K562 (cell line): ENCODE data around the gene OPTN. TPM values are rescaled to one million over a fixed set of nuclear protein-coding genes. Genes with fewer than 3 reads are reported as not detected.
A peak's percentile ranks its signal among the peaks of the same experiment; 100 is the strongest.

Experiments used
- ATAC-seq: fragments of 200-7000 bp; cut with Tn5 transposase; 3 replicates; pipeline ENCODE4 v1.9.1; 2020; ENCODE audit warnings: moderate library complexity
- BruUV-seq: library from RNA; stranded (reverse); fragments of 400-500 nt; replicated peaks from 2 replicates; lab custom pipeline; 2021; lab: Mats Ljungman, UMichigan
- CTCF ChIA-PET: fragments of 300-600 bp; formaldehyde crosslinking; extraction: SDS; loops from one replicate; lab custom pipeline; 2021; ENCODE audit warnings: low intra/inter-chr PET ratio; lab: Yijun Ruan, JAX
- POLR2A ChIA-PET: fragments of 300-600, 350-650 bp; sonication (Branson Sonifier 250); formaldehyde crosslinking; extraction: SDS; loops from one replicate; lab custom pipeline; 2021; ENCODE audit warnings: antibody characterized with exemption, inconsistent platforms; lab: Yijun Ruan, JAX
- DNase-seq, 4 experiments: peaks; one replicate each; pipeline versions ENCODE4 v3.0.0 to v3.0.0-alpha.2; 2011 to 2018; ENCODE audit warnings: low spot score in 3 of 4, mixed read lengths in 3 of 4; ENCODE audit errors: extremely low read depth in 1 of 4
- FAIRE-seq: peaks from 2 replicates; lab custom pipeline; 2011; peaks lifted over from hg19 to GRCh38; lab: Jason Lieb, UNC
- H2AFZ ChIP-seq: 2 replicates; pipeline ENCODE4 v1.6.0; 2011; ENCODE audit warnings: low read depth, low read length, control low read depth, inconsistent platforms
- H3K27ac ChIP-seq: fragments of 200-600 bp; 3 replicates; pipeline ENCODE4 v1.8.0; 2011; ENCODE audit warnings: low read depth, mild to moderate bottlenecking, control low read depth, inconsistent platforms, low read length, moderate library complexity, mixed read lengths; ENCODE audit errors: extremely low read depth
- H3K27me3 ChIP-seq, 2 experiments: fragments of 300-600 bp in 1 of 2; 2 replicates in 1 of 2; 3 replicates in 1 of 2; pipeline versions ENCODE4 v1.6.0 to v1.8.0; 2011; ENCODE audit warnings: inconsistent platforms in 2 of 2, low read length in 2 of 2, mild to moderate bottlenecking in 1 of 2, mixed read lengths in 1 of 2, moderate library complexity in 1 of 2; ENCODE audit not compliant: control insufficient read depth in 2 of 2, insufficient read depth in 2 of 2
- H3K36me3 ChIP-seq: fragments of 300-600 bp; 3 replicates; pipeline ENCODE4 v1.8.0; 2011; ENCODE audit warnings: mild to moderate bottlenecking, low read length, inconsistent platforms; ENCODE audit not compliant: control insufficient read depth, insufficient read depth
- H3K4me1 ChIP-seq, 2 experiments: fragments of 200-600 bp in 1 of 2; replicated peaks in 1 of 2; 2 replicates in 1 of 2; 3 replicates in 1 of 2; pipeline versions ENCODE4 v1.5.1 to v1.8.0; 2011; ENCODE audit warnings: inconsistent platforms in 2 of 2, low read length in 2 of 2, mild to moderate bottlenecking in 1 of 2, mixed read lengths in 1 of 2, moderate library complexity in 1 of 2; ENCODE audit not compliant: control insufficient read depth in 2 of 2, insufficient read depth in 2 of 2
- H3K4me2 ChIP-seq: 2 replicates; pipeline ENCODE4 v1.6.1; 2011; ENCODE audit warnings: low read length, control low read depth, inconsistent platforms, mixed read lengths; ENCODE audit not compliant: insufficient read depth
- H3K4me3 ChIP-seq: fragments of 200-600 bp; sonication (generic), shearing (Covaris generic); 2 replicates; pipeline ENCODE4 v1.5.1; 2016; ENCODE audit warnings: control low read depth, inconsistent platforms
- H3K79me2 ChIP-seq: fragments of 200-600 bp; 3 replicates; pipeline ENCODE4 v1.8.0; 2011; ENCODE audit warnings: low read length, inconsistent platforms; ENCODE audit not compliant: control insufficient read depth, insufficient read depth
- H3K9ac ChIP-seq, 2 experiments: 2 replicates each; pipeline versions ENCODE4 v1.6.0 to v1.6.1; 2011; ENCODE audit warnings: low read depth in 2 of 2, low read length in 2 of 2, control low read depth in 1 of 2, inconsistent platforms in 1 of 2, mild to moderate bottlenecking in 1 of 2, mixed read lengths in 1 of 2; ENCODE audit not compliant: insufficient read depth in 1 of 2
- H3K9me1 ChIP-seq: one replicate; pipeline ENCODE4 v1.6.0; 2011; ENCODE audit warnings: inconsistent platforms, mild to moderate bottlenecking, low read length, moderate library complexity; ENCODE audit not compliant: control insufficient read depth, insufficient read depth
- H3K9me3 ChIP-seq: replicated peaks from 2 replicates; pipeline ENCODE4 v1.5.1; 2011; ENCODE audit warnings: low read depth, low read length, inconsistent platforms; ENCODE audit not compliant: control insufficient read depth, insufficient read depth
- H4K20me1 ChIP-seq: replicated peaks from 2 replicates; pipeline ENCODE4 v1.6.1; 2011; ENCODE audit warnings: low read length, inconsistent platforms, mixed read lengths; ENCODE audit not compliant: control insufficient read depth, insufficient read depth
- ESRRA ChIP-seq: fragments of 450-650 bp; IDR thresholded peaks from 2 replicates; pipeline ENCODE4 v1.6.1; 2014; ENCODE audit warnings: low read depth, mild to moderate bottlenecking, moderate library complexity, borderline replicate concordance
- HDAC1 ChIP-seq, 2 experiments: fragments of 450-650 bp; IDR thresholded peaks; 2 replicates each; pipeline ENCODE4 v1.6.1; 2016 to 2017; ENCODE audit warnings: inconsistent platforms in 1 of 2, mild to moderate bottlenecking in 1 of 2, moderate library complexity in 1 of 2
- NFIC ChIP-seq: fragments of 450-650 bp; IDR thresholded peaks from 2 replicates; pipeline ENCODE4 v1.6.1; 2017; ENCODE audit warnings: mild to moderate bottlenecking, inconsistent platforms
- POLR2AphosphoS5 ChIP-seq: IDR thresholded peaks from 2 replicates; pipeline ENCODE4 v1.6.1; 2011; ENCODE audit warnings: mild to moderate bottlenecking, low read depth, low read length, moderate library complexity; ENCODE audit not compliant: control insufficient read depth, insufficient read depth
- RCOR1 ChIP-seq, 2 experiments: IDR thresholded peaks; 2 replicates each; pipeline ENCODE4 v1.6.1; 2012; ENCODE audit warnings: low read depth in 2 of 2, low read length in 2 of 2, borderline replicate concordance in 1 of 2, improper control_type of control experiment in 1 of 2
- RFX1 ChIP-seq: fragments of 450-650 bp; IDR thresholded peaks from 2 replicates; pipeline ENCODE4 v1.6.1; 2016; ENCODE audit warnings: mild to moderate bottlenecking, moderate library complexity
- ZNF766 ChIP-seq: fragments of 200-800 bp; sonication (Bioruptor generic); conservative IDR thresholded peaks from 2 replicates; pipeline ENCODE4 v1.6.1; 2016; ENCODE audit warnings: missing genetic modification characterization, missing compliant biosample characterization
- WGBS: fragments of 100-300 bp; shearing (Covaris generic); methylation state at CpG from one replicate; pipeline ENCODE4 v1.1.6; 2016; ENCODE audit warnings: low coverage, mixed read lengths; ENCODE audit not compliant: insufficient coverage; ENCODE audit errors: missing lambda C conversion rate; 5-methylcytosine and 5-hydroxymethylcytosine counted together
- in situ Hi-C: fragments of 300-500 bp; cut with MboI; formaldehyde crosslinking; loops from 4 replicates; pipeline ENCODE4 v1.15.0; 2018; ENCODE audit warnings: inconsistent platforms, mixed read lengths
- intact Hi-C: fragments of 100-400 bp; cut with micrococcal nuclease; formaldehyde crosslinking; loops from 2 replicates; pipeline ENCODE4 v1.14.2; 2022
- polyA plus RNA-seq, 8 experiments: library from polyadenylated mRNA; depleted of rRNA in 4 of 8; stranded (reverse) in 5 of 8; unstranded in 3 of 8; fragments of >200 nt; fragmentation: Nextera tagmentation in 2 of 8; fragmentation: Illumina TruSeq in 1 of 8; extraction: Ambion mirVana in 2 of 8; extraction: Trizol in 1 of 8; gene quantifications; 2 replicates each; pipeline versions ENCODE4 v1.2.1 to v1.2.3, GENCODE V29; 2011 to 2014; ENCODE audit warnings: inconsistent platforms in 1 of 8, missing spikeins in 1 of 8
- total RNA-seq, 7 experiments: library from RNA; depleted of rRNA in 6 of 7; stranded (reverse); fragments of >200 nt in 6 of 7; fragmentation: Illumina TruSeq in 2 of 7; extraction: Trizol in 2 of 7; gene quantifications; 2 replicates each; pipeline versions ENCODE4 v1.2.1 to v1.2.3, GENCODE V29; 2011 to 2021; ENCODE audit warnings: low replicate concordance in 1 of 7
- TF ChIP-seq, protein P1 (sequence below): fragments of 250-450 bp; sonication (Bioruptor Pico); IDR thresholded peaks from 2 replicates; pipeline ENCODE4 v1.8.0; 2021; ENCODE audit warnings: moderate library complexity, mild to moderate bottlenecking, inconsistent platforms
- TF ChIP-seq, protein P2 (sequence below): fragments of 250-450 bp; sonication (Bioruptor Pico); IDR thresholded peaks from 2 replicates; pipeline ENCODE4 v1.8.0; 2022; ENCODE audit warnings: moderate library complexity, mild to moderate bottlenecking, inconsistent platforms

Gene OPTN
- total and polyA plus RNA-seq, 9 of the 15 experiments (the other 6 are each of a cell fraction or from before 2014, with no cell fraction given): 2.2 to 6.8 (median 5.0) TPM

DNA sequence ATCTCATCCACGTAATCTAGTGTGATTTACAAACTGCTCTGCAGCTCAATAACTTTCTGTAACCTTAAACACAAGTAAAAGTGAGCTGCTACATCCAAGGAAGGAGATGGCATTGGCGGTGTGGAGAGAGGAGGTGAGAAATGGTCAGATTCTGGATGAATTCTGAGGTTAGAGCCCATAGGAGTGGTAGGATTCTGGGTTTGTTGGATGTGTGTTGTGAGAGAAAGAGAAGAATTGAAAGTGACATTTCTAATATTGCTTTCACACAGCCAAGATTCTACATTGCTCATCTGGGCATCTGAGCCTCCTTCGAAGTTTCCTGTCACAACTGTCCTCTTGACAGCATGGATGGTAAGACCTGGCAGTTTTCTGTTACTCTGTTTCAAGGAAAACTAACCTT is 63.9 kb downstream of the OPTN start:
- intact Hi-C loops: loop anchor here (5.0 to 10.0 kb wide), 4 partner anchors 47 to 278 kb away; no protein-coding TSS in a partner anchor
- FAIRE-seq (no peak), ATAC-seq (no peak), DNase-seq (no peak)
- H3K9me1 ChIP-seq: no peaks in the 10 kb centered on the region
- no peak overlapping the region for H3K27ac ChIP-seq
- in situ Hi-C loops: no loop called here
- H3K4me3 ChIP-seq: no peak overlapping the region
- peaks cover 4 to 13% of the 10 kb centered on the region in 2 experiments; a peak in 4 of 5 replicates for H3K4me1 ChIP-seq
- H3K27me3 ChIP-seq: no peaks in the 10 kb centered on the region
- no peak overlapping the region for H2AFZ ChIP-seq
- no peaks in the 10 kb centered on the region for H4K20me1 ChIP-seq
- ChIA-PET CTCF (no interaction called here), POLR2A (no interaction called here)
- H3K36me3 ChIP-seq: peaks cover 53% of the 10 kb centered on the region
- peaks cover 46% of the 10 kb centered on the region for H3K79me2 ChIP-seq
- H3K9me3 ChIP-seq: no peaks in the 10 kb centered on the region
- 93% methylated on average over 3 of the region's 3 CpGs for WGBS
- H3K4me2 ChIP-seq: no peak overlapping the region
- BruUV-seq: no TSS peak
- H3K9ac ChIP-seq: no peak overlapping the region
- TF ChIP-seq POLR2AphosphoS5: peak; percentile 14; the same call in 1 of the 2 replicates
- TF ChIP-seq, protein P1, sequence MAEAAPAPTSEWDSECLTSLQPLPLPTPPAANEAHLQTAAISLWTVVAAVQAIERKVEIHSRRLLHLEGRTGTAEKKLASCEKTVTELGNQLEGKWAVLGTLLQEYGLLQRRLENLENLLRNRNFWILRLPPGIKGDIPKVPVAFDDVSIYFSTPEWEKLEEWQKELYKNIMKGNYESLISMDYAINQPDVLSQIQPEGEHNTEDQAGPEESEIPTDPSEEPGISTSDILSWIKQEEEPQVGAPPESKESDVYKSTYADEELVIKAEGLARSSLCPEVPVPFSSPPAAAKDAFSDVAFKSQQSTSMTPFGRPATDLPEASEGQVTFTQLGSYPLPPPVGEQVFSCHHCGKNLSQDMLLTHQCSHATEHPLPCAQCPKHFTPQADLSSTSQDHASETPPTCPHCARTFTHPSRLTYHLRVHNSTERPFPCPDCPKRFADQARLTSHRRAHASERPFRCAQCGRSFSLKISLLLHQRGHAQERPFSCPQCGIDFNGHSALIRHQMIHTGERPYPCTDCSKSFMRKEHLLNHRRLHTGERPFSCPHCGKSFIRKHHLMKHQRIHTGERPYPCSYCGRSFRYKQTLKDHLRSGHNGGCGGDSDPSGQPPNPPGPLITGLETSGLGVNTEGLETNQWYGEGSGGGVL (CRISPR knock-in tag): no peak
- TF ChIP-seq, all 486 proteins: peak for 1

DNA sequence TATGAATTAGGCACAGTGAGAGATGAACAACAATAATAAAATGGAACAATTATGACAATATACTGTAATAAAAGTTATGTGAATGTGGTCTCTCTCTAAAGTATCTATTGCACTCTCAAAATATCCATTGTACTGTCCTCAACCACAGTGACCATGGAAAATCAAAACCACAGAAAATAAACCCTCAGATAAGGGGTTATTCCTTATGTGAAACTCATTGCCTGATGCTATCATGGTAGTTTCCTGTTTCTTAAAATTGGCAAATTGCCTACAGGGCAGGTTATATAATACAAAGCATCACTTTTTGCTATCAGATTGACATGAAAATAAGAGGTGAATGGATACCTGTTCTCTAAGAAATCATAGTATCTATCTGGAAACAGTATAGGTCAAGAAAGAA is 65.2 kb downstream of the OPTN start:
- ATAC-seq: no peak
- H3K4me1 ChIP-seq: peaks cover 4 to 13% of the 10 kb centered on the region in 2 experiments; a peak in 4 of 5 replicates
- BruUV-seq: no TSS peak
- no peaks in the 10 kb centered on the region for H3K27me3 ChIP-seq
- ChIA-PET CTCF (no interaction called here), POLR2A (no interaction called here)
- no peak overlapping the region for H3K27ac ChIP-seq
- no peaks in the 10 kb centered on the region for H3K9me3 ChIP-seq
- no peak for FAIRE-seq
- no peak for DNase-seq
- no peaks in the 10 kb centered on the region for H4K20me1 ChIP-seq
- no peak overlapping the region for H2AFZ ChIP-seq
- no peaks in the 10 kb centered on the region for H3K9me1 ChIP-seq
- H3K36me3 ChIP-seq: peaks cover 66% of the 10 kb centered on the region
- in situ Hi-C loops: no loop called here
- TF ChIP-seq RFX1 (no peak), ZNF766 (peak; percentile 85), RCOR1 (IDR thresholded peaks at IDR 0.05; ENCODE audit: borderline replicate concordance in 1 of 2, low read depth in 2 of 2, low read length in 2 of 2) (0 out of 4 replicates have a peak, but pooled peaks of 1 of the 2 experiments have one; percentile 6), ESRRA (peak; percentile 56; the same call in 1 of the 2 replicates), NFIC (peak; percentile 59; the same call in 1 of the 2 replicates), HDAC1 (IDR thresholded peaks at IDR 0.05) (no peak)
- TF ChIP-seq, protein P2, sequence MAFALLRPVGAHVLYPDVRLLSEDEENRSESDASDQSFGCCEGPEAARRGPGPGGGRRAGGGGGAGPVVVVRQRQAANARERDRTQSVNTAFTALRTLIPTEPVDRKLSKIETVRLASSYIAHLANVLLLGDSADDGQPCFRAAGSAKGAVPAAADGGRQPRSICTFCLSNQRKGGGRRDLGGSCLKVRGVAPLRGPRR: no peak
- H3K79me2 ChIP-seq: peaks cover 46% of the 10 kb centered on the region
- no peak overlapping the region for H3K9ac ChIP-seq
- intact Hi-C loops: loop anchor here (10.0 kb wide), 1 partner anchor 110 kb away; no protein-coding TSS in a partner anchor
- no peak overlapping the region for H3K4me2 ChIP-seq
- H3K4me3 ChIP-seq: no peak overlapping the region
